Forelimb muscle (tissue), 1 donor: ENCODE results near the gene PNMT. TPM values are rescaled to one million over a fixed set of nuclear protein-coding genes. Genes with fewer than 3 reads are reported as not detected.

Experiments used
- DNase-seq: peaks from one replicate; pipeline ENCODE4 v3.0.0-alpha.2; 2013; ENCODE audit warnings: low read depth
- polyA plus RNA-seq: library from polyadenylated mRNA; unstranded; fragments of 120-200 nt; gene quantifications from one replicate; pipeline ENCODE4 v1.2.1, GENCODE V29; 2013; ENCODE audit not compliant: insufficient read length

The PNMT gene
- polyA plus RNA-seq, 1 donor = 4.8 TPM

DNA sequence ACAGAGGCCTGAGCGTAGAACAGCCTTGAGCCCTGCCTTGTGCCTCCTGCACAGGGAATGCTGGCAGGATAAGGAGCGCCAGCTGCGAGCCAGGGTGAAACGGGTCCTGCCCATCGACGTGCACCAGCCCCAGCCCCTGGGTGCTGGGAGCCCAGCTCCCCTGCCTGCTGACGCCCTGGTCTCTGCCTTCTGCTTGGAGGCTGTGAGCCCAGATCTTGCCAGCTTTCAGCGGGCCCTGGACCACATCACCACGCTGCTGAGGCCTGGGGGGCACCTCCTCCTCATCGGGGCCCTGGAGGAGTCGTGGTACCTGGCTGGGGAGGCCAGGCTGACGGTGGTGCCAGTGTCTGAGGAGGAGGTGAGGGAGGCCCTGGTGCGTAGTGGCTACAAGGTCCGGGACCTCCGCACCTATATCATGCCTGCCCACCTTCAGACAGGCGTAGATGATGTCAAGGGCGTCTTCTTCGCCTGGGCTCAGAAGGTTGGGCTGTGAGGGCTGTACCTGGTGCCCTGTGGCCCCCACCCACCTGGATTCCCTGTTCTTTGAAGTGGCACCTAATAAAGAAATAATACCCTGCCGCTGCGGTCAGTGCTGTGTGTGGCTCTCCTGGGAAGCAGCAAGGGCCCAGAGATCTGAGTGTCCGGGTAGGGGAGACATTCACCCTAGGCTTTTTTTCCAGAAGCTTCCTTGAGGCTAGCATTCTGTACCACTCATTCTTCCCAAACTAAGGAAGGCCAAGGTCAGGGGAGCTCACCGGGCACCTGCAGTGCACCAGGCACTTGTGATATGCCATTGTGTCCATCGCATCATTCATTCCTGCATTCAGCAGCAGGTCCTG, 1.9 kb downstream of the PNMT start:
- no peak for DNase-seq

DNA sequence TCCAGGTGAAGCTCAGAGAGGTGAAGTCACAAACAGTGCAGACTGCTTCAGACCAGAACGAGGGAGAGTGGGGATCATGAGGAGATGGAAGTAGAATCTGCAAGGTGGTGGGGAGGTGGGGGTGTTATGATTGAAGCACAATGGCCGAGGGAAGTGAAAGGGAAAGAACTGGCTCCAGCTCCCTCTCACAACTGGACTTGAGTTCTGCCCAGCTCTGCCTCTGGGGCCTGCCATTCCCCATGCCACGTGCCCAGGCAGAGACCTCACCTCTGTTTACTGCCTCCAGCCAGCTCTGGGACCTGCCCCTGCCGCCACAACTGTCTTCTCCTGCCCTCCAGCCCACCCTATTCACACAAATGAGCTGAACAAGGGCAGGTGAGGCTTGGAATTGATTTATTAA, 2.5 kb downstream of the PNMT start:
- DNase-seq = no peak

- DNase-seq = no peak
These were observed 3.6 kb downstream of the PNMT start for GRCh38 chr17:39671651-39672521.

GRCh38 chr17:39672522-39673334, 4.5 kb downstream of the PNMT start:
- DNase-seq = no peak

GRCh38 chr17:39673335-39674081, 5.3 kb downstream of the PNMT start:
- no peak for DNase-seq

DNA sequence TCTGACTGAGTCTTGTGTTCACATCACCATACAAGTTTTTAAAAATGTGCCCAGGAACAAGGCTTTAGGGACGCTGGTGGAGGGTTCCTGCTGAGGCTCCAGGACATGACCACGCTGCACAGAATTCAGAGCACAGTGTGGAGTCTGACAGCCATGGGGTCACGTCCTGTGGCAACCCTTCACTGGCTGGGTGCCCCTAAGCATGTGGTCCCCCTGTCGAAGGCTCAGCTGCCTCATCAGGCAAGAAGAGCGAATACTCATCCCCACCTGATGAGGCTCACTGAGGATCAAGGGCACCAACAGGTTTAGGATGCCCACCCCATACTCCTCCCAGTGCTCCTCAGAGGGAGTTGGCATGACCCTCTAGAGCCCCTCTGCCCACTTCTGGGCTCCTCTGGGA, 5.9 kb downstream of the PNMT start:
- no peak for DNase-seq

DNA sequence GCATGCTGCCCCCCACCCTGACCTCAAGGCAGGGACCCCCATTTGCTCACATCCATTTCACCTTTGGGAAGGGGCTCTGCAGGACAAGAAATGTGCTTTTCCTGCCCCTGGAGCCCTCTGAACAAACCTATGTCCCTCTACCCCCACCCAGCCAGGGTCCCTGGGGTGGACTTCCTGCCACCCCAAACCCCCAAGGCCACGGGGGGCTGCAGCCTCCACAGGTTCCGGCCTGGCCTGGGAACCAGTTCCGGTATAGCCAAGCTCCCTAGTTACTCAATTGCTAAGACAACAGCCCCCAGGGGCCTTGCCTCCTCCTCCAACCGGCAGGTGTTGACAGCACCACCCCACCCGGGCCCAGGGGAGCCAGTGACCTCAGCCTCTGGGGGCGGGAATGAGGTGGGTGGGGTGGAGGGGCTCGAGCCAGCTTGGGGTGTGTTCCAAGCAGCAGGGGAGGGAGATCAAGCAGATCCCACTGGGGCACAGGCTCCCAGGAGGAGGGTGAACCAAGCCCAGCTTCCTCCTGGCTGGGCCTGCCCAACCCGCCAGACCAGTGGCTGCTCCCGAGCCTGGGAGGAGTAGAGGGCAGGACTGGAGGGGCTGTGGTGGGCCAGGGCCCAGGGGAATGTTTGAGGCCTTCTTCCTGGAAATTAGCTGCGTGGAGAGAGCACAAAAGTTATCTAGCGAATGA, 6.6 kb downstream of the PNMT start:
- DNase-seq = no peak

DNA sequence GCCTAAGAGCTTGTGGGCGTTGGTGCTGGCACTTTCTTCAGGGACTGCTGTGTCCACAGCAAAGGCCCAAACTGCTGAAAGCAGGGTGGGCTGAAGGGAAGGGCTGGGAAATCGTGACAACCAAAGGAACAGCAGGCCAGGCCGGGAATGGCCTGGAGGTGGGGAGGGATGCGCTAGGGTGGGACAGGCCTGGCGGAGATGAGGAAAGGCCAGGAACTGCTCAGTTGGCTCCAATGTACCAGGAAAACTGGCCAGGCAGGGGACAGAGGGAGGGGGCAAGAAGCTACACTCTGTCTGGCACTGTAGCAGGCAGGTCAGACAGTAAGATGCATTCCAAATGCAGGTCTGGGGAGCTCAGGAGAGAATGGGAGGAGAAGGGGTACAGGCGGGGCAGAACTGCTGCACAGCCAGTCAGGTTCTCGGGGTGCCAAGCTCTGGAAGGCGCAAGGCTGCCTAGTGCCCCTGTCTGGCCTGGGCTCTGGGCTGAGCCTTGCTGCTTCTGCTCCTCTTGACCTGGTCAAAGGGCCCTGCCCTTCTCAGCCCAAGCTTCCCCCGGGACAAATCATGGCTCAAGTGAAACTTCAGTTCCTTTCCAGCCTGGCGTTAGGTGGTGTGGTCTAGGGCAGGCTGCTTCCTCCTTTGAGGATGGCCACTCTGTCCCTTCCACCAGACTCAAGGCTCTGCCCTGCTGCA, 7.3 kb downstream of the PNMT start:
- no peak for DNase-seq

DNA sequence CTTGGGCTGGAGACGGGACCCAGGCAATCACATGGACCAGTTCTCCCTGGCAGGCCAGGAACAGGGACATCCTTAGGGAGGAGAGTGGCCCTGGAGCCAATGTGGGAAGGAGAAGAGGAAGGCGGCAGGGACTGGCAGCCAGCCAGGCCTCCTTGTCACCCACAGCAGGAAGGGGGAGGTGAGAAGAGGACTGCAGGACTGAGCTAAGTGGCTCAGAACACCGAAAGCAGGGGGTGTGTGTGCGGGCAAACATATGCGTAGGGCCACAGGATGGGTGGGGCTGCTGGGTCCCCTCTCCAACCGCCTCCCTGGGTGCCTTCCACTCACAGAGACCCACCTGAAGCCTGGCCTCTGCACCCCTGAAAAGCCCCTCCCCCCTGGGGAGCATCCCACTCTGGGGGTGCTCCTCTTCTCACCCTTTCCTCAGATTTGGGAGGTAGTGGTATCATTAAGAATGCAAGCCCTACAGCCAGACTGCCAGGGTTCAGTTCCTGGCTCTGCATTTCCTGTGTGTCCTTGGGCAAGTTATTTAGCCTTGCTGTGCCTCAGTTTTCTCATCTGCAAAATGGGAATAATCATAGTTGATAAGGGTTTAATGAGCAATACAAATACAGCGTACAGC, 8.1 kb downstream of the PNMT start:
- DNase-seq = no peak

DNA sequence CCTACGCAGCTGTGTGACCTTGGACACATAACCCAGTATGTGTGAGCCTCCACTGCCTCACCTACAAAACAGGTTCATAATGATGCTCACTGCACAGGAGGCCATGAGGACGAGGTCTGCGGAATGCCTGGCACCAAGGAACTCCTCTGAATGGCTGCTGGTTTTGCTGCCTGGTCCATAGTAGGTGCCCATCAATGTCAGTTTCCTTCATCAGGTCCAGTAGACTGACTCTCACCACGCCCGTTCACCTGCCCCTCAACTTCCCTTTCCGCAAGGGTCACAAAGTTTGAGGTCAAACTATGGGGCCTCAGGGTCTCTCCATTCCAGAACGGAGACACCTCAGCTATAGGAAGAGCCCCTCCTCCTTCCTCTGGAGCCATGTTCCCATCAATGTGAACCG, 8.8 kb downstream of the PNMT start:
- DNase-seq = no peak

DNA sequence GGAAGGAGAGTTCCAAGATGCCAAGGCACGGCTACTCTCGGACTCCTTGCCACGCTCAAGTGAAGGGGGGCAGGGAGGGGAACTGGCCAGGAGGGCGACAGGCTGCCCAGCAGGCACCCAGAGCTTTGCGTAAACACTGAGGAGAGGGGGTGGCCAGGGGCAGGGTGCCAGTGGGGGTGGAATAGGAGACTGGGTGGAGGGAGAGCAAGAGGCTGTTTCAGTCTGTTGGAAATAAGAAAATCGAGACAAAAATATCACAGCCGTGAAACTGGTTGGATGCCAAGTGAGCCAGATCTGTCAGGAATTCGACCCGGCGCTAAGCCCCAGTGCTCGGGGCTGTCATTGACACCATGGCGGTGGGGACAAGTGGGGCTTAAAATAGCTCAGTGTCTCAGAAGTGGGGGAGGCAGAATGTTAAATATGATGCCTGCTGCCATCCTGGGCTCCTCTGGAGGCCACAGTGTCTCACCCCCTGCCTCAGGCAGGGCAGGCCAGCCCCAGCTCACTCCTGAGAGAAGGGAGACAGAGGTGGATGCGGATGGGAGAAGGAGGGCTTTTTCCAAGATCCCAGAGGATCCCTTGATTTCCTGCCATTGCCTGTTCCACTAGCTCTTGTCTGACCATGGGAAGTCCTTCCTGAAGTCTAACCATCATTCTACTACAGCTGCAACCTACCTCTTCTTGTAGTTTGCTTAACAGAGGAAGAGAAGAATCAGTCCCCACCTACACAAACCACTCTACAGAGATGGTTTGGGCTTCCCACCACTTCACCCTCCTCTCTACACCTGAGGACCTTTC, 9.5 kb downstream of the PNMT start:
- DNase-seq = no peak

GRCh38 chr17:39678340-39679116, 10.3 kb downstream of the PNMT start:
- no peak for DNase-seq

DNA sequence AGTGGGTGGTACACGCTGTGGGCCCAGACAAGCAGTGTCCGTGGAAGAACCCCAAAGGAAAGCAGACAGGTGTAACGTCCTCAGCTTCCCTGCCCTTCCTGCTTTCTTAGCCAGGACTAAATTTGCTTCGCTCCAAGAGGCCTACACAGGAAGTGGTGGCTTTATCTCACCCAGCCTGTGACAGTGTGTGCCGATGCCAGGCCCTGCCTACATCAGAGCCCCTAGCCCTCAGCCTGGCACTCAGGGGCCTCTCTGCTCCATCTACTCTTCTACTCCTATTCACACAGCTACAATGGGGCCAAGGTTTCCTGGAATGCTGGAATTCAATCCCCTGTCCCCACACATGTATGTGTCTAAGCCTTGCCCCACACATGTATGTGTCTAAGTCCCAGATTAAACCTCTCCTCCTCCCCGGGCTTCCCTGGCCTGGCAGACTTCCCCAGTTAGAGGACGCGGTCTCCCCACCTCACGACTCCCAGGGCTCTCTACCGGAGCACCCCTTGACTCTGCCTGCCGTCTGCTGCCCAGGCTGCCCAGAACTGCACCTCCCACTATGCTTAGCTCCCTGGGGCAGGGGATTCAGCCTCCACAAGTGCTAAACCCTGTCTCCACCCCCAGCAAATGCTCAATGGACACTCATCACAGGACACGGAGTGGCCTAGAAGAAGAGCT, 11.4 kb downstream of the PNMT start:
- DNase-seq = no peak

DNA sequence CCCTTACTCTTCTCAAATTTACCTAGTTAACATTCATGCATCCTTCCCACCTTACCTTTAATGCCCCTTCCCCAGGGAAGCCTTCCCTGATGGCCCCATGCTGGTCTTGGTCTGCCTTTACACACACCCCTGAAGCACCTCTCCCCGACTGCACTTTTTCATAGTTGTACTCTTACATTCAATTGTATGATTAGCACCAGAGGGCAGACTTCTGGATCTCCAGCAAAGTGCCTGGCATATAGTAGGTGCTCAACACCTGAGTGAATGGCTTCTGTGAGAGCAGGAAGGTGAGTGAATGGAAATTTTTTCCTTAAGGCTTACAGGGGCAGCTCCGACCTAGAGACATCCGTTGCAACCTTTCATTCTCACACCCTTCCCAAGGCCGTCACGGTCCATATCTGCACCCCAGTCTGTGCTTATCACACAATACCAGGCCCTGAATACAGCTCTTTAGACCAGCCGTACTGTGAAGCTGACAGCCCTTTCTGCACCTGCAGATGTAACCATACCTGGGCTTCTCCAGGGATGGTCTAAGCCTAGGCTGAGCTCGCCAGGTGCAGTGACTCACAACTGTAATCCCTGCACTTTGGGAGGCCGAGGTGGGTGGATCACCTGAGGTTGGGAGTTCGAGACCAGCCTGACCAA, 15.2 kb downstream of the PNMT start:
- DNase-seq = no peak

DNA sequence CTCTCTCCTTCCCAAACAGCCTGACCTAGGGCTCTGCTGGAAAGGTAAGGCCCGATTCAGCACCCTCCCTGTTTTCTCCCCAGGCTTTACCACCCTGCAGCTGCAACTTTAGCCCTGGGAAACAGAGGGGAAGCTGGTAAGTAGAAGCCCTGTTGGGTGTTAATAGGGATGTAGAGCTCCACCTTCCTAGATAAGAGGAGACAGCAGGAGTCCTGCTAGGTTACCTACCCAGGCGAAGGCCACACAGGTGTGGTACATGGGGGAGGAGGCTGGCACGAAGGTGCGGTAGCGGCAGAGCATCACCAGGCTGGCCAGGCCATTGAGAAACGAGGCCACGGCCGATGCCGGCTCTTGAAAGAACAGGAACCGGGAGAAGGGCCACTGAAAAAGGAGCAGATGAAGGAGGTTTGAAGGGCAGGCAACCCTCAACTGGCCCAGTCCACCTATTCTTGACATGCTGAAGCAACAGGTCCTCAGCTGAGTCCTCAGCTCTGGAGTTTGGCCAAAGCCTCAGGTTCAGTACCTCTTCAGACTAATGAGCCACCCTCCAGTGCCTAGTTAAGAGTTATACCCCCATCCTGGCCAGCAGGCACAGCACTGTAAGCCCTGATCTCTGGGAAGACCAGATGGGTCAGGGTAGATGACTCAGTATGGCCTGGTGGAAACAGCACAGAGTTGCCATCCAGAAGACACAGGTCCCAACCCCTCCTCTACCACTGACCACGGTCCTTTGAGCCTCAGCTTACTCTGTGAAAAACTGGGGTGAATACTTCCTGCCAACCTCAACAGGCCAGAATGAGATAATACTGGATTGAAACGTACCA, 16.3 kb downstream of the PNMT start:
- no peak for DNase-seq

- no peak for DNase-seq
These were observed 18.9 kb downstream of the PNMT start for GRCh38 chr17:39687101-39687545.
